Nephron progenitor cell (in vitro differentiated cells): ENCODE results near the gene NR1H4.

Experiments
- DNase-seq: peaks from one replicate; pipeline ENCODE4 v3.0.0; 2021
- H3K27ac Mint-ChIP-seq: 2 replicates; pipeline ENCODE4 v1.8.0; 2021; ENCODE audit warnings: mild to moderate bottlenecking, moderate library complexity, mixed read lengths
- H3K27me3 Mint-ChIP-seq: 2 replicates; pipeline ENCODE4 v1.8.0; 2021; ENCODE audit warnings: mild to moderate bottlenecking, low read depth, mixed read lengths; ENCODE audit not compliant: poor library complexity
- H3K36me3 Mint-ChIP-seq: 2 replicates; pipeline ENCODE4 v1.8.0; 2021; ENCODE audit warnings: low read depth, mixed read lengths
- H3K4me1 Mint-ChIP-seq: 2 replicates; pipeline ENCODE4 v1.8.0; 2021; ENCODE audit warnings: mixed read lengths
- H3K4me3 Mint-ChIP-seq: 2 replicates; pipeline ENCODE4 v1.8.0; 2021; ENCODE audit warnings: mild to moderate bottlenecking, moderate library complexity, mixed read lengths
- H3K9me3 Mint-ChIP-seq: 2 replicates; pipeline ENCODE4 v1.8.0; 2021; ENCODE audit warnings: mild to moderate bottlenecking, moderate library complexity, mixed read lengths
- TF ChIP-seq, protein P1 (sequence below): fragments of 200-600 bp; sonication (generic); IDR thresholded peaks from 2 replicates; pipeline ENCODE4 v1.5.0; 2021; ENCODE audit warnings: antibody characterized with exemption

Gene NR1H4

GRCh38 chr12:100472325-100472724 is 1.3 kb upstream of the NR1H4 start:
- TF ChIP-seq, protein P1, sequence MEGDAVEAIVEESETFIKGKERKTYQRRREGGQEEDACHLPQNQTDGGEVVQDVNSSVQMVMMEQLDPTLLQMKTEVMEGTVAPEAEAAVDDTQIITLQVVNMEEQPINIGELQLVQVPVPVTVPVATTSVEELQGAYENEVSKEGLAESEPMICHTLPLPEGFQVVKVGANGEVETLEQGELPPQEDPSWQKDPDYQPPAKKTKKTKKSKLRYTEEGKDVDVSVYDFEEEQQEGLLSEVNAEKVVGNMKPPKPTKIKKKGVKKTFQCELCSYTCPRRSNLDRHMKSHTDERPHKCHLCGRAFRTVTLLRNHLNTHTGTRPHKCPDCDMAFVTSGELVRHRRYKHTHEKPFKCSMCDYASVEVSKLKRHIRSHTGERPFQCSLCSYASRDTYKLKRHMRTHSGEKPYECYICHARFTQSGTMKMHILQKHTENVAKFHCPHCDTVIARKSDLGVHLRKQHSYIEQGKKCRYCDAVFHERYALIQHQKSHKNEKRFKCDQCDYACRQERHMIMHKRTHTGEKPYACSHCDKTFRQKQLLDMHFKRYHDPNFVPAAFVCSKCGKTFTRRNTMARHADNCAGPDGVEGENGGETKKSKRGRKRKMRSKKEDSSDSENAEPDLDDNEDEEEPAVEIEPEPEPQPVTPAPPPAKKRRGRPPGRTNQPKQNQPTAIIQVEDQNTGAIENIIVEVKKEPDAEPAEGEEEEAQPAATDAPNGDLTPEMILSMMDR: no peak
- no peaks in the 10 kb centered on the region for H3K4me1 Mint-ChIP-seq

GRCh38 chr12:100473050-100473715 is 483 bp upstream of the NR1H4 start:
- no peaks in the 10 kb centered on the region for H3K4me1 Mint-ChIP-seq
- DNase-seq: no peak
- TF ChIP-seq, protein P1: no peak
- no peak overlapping the region for H3K27ac Mint-ChIP-seq
- H3K4me3 Mint-ChIP-seq: no peak overlapping the region
- H3K36me3 Mint-ChIP-seq: no peaks in the 10 kb centered on the region
- peaks cover 12% of the 10 kb centered on the region for H3K27me3 Mint-ChIP-seq
- H3K9me3 Mint-ChIP-seq: no peaks in the 10 kb centered on the region

More at GRCh38 chr12:100472325-100472724, 1.3 kb upstream of the NR1H4 start:
- Mint-ChIP-seq H3K27ac (no peak overlapping the region), H3K9me3 (no peaks in the 10 kb centered on the region), H3K36me3 (no peaks in the 10 kb centered on the region), H3K4me3 (no peak overlapping the region), H3K27me3 (peaks cover 12% of the 10 kb centered on the region)
- DNase-seq: no peak

DNA sequence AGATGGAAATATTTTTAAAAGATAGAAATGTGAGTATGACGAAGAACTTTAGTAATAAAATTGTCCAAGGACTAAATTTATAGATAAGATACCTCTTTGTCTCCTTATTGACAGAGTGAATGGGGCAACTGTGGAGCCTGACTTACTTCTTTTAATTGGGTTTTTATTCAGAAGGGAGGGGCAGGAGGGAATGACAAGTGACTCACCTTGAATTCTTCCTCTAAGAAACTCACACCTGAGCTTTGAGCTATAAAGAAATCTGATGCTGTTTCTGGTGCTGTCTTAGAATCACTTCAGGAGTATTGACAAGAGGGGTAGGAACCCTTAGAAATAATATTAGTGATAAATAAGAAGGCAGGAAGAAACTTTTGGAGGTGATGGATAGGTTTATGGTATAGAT is 951 bp downstream of the NR1H4 start:
- no peak overlapping the region for H3K4me3 Mint-ChIP-seq
- no peak overlapping the region for H3K27ac Mint-ChIP-seq
- DNase-seq: no peak
- no peaks in the 10 kb centered on the region for H3K9me3 Mint-ChIP-seq
- no peaks in the 10 kb centered on the region for H3K4me1 Mint-ChIP-seq
- peaks cover 12% of the 10 kb centered on the region for H3K27me3 Mint-ChIP-seq
- H3K36me3 Mint-ChIP-seq: no peaks in the 10 kb centered on the region
- TF ChIP-seq, protein P1: no peak

DNA sequence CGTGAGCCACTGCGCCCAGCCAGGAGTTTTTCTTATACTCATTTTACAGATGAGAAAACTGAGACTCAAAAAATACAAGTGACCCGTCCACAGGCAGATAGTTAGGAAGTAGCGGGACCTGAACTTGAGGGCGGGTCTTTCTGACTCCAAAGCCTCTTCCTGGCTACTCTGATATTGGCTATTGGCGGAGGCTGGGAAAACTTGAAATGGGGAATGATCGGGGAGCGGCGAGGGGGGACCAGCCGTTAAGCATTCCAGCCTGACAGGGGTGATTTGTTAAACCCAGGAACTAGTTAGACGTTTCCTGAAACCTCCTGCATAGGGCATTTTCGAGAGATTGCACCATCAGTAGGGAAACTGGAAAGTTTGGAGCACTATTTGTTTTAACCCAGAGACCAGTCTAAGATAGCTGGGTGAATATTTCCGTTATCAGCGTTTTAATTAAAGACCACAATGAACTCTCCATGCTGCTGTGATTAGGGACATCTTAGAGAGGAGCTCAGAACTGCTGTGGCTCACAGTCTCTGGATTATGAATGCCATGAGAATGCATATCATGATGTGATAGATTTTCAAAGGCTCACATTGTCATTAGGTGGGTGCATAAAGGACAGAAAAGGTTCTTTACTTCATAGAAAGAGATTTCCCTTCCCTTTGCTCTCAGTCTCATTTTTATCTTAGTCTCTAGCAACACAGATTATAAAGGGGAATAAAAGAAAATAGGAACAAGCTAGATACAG is 2.5 kb downstream of the NR1H4 start:
- no peak for DNase-seq
- Mint-ChIP-seq H3K9me3 (no peaks in the 10 kb centered on the region), H3K36me3 (no peaks in the 10 kb centered on the region), H3K4me1 (no peaks in the 10 kb centered on the region), H3K27me3 (peaks cover 10% of the 10 kb centered on the region), H3K4me3 (no peak overlapping the region), H3K27ac (no peak overlapping the region)
- TF ChIP-seq, protein P1: no peak

- H3K4me1 Mint-ChIP-seq: no peaks in the 10 kb centered on the region
- no peak overlapping the region for H3K4me3 Mint-ChIP-seq
- TF ChIP-seq, protein P1: no peak
- H3K36me3 Mint-ChIP-seq: no peaks in the 10 kb centered on the region
- no peaks in the 10 kb centered on the region for H3K9me3 Mint-ChIP-seq
- peaks cover 5% of the 10 kb centered on the region for H3K27me3 Mint-ChIP-seq
- no peak for DNase-seq
- no peak overlapping the region for H3K27ac Mint-ChIP-seq
Observed at GRCh38 chr12:100481021-100481420, 7.4 kb downstream of the NR1H4 start.
